GM21390 (cell line): ENCODE results near the gene KIR3DL3.
"Not testable (repeated sequence)": the region's sequence is repeated elsewhere in the genome, so short reads cannot be mapped to it uniquely, and the experiment has no call there.

ENCODE experiments used
- ATAC-seq: cut with Tn5 transposase; IDR thresholded peaks from one replicate; pipeline ENCODE4 v1.9.1; 2021; ENCODE audit not compliant: unreplicated experiment

KIR3DL3 gene

GRCh38 chr19:54775830-54776229, 51.6 kb downstream of the KIR3DL3 start:
- not testable (repeated sequence) for ATAC-seq

- ATAC-seq, result not testable (repeated sequence)
Measured at GRCh38 chr19:54777851-54778250, 53.6 kb downstream of the KIR3DL3 start.

GRCh38 chr19:54778896-54779295, 54.7 kb downstream of the KIR3DL3 start:
- not testable (repeated sequence) for ATAC-seq

GRCh38 chr19:54782916-54783315, 58.7 kb downstream of the KIR3DL3 start:
- not testable (repeated sequence) for ATAC-seq
